ENCODE data around the gene PXDN.
"Not testable (repeated sequence)": the region's sequence is repeated elsewhere in the genome, so short reads cannot be mapped to it uniquely, and the experiment has no call there.

PXDN gene

GRCh38 chr2:1679065-1679464 lies 65.2 kb downstream of the PXDN start:
- not testable (repeated sequence) for DNase-seq

- DNase-seq, result no peak
Observed at GRCh38 chr2:1678609-1679008, 65.7 kb downstream of the PXDN start.

- DNase-seq, result no peak
Observed at GRCh38 chr2:1677821-1678165, 66.5 kb downstream of the PXDN start.

GRCh38 chr2:1676913-1677820 lies 67.1 kb downstream of the PXDN start:
- DNase-seq, result no peak

GRCh38 chr2:1676091-1676912 lies 68.0 kb downstream of the PXDN start:
- DNase-seq, result no peak

DNA sequence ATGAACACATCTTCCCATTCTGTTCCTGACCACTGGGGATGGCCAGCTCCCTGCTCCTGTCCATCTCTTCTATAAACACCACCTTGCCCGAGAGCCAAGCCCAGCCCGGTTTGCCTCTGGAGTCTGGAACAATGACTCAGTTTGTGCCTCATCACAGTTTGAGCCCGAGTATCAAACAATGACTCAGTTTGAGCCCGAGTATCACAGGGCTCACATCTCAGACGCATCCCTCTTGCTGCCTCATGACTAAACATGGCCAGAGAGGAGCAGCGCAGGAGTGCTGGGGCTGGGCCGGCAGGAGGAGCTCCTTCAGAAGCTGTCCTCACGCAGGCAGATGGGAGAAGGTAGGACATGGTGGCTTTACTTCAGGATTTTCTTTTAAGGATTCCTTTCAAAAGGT lies 68.7 kb downstream of the PXDN start:
- DNase-seq, result no peak

DNA sequence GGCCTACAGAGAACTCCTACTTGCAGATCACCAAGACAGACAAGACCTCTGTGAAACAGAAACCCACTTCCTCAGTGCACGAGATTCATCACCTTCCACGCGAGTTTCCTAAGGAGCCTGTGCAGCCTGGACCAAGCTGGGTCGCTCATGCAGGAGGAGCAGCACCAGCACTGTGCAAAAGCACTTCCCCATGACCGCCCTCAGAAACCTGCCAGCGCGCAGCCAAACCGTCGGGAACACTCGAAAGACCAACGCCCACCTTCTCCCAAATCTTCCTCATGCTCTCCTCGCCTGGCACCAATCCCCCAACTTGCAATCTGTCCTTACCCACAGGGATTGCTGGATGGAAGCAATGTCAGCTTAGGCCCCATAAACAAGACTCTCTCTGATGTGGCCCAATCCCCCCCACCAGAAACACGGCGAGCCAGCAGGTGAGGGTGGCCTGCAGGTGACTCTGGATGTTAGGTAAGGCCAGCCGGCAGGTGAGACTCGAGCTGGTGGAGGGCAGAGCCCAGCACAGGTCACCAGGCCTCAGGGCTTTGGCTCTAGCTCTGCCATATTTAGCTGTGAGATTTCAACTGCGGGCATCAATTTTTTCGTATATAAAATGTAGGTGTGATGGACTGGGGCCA lies 69.4 kb downstream of the PXDN start:
- DNase-seq, result no peak

DNA sequence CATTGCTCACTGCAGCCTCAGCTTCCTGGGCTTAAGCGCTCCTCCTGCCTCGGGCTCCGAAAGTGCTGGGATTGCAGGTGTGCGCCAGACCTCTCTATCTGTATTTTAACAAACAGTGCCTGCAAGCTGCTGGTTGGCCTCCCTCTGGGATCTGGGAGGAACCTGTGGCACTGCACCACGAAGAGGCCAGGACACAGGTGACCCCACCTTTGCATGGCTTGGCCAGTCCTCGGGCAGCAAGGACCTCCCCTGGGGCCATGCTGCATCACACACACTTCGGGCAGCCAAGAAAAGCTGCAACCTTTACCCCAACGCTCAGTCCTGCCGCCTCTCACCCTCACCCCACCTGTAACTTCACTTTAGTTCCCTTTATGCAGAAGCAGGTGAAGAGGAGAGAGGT lies 70.0 kb downstream of the PXDN start:
- DNase-seq, result no peak

GRCh38 chr2:1673160-1673944 lies 71.0 kb downstream of the PXDN start:
- no peak for DNase-seq

DNA sequence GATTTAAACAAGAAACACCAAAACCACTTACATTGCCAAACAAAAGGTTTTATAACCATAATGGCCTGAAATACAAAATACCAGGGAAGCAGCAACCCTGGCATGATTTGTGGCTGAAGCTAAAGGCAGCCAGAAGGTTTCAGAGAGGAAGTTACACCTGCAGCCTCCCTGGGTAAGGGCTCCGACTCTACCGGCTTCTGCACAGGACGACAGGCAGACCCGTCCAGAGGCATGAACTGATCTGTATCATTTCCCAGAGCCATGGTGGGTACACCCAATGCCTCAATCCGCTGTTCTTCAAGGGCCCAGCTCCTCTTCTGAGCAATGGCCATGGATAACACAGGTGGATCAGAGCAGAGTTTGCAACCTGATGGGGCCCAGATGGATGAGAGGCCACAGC lies 71.6 kb downstream of the PXDN start:
- DNase-seq, result no peak

DNA sequence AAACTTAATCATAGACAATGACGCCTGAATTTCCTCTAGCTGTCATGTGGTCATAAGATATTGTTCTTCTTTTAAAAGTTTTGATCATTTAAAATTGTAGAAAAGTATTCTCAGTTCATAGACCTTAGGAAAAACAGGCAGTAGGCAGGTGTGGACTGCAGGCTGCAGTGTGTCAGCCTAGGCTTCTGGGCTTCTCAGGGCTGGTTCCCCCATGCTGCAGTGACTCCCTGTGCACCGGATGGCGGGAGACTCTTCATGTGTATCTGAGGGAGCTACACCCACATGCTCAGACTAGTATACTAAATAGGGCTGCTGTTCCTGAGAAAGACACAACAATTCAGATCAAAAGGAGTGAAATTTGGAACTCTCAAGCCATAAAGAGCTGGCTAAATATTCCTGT lies 72.4 kb downstream of the PXDN start:
- no peak for DNase-seq

- DNase-seq, result no peak
Observed at GRCh38 chr2:1670636-1671035, 73.7 kb downstream of the PXDN start.

DNA sequence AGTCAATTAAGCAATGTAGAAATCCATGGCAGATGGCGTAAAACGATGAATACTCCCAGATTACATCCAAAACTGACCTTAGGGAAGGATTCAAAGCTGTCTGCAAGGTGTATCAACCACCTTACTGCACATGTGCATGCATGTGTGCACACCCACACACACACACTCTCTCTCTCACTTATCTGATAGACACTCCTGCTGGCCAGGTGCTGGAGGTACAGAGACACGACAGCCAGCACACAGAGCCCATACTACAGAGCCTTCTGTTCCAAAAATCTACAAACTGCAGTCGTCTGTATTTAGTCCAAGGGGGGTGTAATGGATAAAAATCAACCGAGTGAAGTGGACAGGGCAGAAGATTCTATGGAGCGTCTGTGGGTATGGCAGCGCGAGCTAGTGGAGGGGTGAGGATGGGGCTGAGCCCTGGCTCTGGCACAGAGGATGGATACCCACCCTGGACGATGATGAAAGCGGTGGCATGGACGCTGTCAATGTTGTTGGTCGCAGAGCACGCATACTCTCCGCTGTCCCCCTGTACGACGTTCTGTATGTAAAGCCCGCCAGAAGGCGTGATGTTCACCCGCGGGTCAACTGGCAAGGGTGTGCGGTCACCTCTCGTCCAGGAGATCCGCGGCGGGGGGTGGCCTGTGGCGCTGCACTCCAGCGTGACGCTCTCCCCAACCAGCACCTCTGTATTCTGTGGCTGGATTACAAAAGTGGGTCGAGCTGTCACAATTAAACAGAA lies 78.4 kb downstream of the PXDN start:
- no peak for DNase-seq

GRCh38 chr2:1664698-1665097 lies 79.6 kb downstream of the PXDN start:
- DNase-seq, result no peak

DNA sequence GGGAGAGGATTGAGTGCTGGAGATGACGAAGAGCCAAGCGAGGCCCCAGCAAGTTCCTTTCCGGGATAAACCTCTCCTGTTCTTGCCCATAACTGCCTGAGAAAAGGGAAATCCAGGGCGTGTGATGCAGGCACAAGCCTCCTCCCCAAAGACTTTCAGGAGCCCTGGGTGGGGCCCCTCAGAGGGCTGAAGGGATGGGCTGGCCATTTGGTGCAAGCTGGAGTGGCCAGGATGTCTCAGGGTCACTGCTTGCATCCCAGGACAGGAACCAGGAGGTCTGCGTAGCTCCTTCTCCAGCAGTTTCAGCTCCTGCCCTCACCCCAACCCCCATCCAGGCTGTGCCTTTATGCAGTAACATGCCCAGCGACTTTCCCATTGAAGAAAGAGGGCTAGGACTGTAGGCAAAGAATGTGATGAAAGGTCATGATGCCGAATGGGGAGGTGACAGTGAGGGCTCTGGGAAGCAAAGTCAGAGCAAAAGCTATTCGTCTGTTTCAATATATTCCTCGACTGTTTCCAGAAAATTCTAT lies 80.2 kb downstream of the PXDN start:
- no peak for DNase-seq

DNA sequence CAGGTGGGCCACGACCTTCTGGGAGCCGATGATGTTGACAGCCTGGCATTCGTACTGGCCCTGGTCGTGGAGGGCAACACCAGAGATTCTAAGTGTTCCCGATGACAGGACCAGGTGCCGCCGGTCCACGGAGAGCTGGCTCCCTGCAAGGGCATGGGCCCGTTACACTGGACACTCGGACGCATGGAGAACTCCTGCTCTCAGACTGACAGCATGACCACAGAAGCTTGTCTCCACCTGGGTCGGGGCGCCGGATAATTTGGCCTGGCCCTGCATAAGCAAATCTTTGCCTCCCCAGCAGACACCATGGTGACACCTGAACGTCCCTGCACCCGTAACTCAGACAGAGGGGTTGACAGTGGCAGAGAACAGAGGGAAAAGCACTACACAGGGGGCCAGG lies 80.7 kb downstream of the PXDN start:
- DNase-seq, result no peak

DNA sequence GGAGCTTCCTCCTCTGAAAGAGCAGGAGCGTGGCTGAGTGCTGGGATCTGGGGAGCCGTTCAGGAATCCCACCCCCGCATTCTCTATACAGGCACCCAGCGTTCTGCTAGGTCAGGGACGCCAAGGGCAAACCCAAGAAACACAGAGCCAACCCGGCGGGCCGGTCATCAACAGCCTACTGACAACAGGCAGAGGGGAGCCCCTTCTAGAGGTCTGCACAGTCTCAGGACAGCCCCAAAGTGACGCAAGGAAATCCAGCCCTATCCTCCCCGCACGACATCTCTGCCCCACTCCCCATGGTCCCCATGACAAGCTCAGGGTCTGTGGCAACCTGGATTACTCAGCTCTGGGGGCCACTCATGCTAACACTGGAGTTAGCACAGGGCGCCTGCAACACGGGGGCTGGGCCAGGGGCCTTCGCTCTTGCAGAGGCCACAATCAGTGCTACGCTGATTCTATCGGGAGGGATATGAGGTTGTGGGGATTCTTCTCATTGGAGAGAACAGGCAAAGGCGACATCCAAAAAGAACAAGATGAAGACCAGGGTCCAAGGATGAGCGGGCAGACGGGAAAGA lies 81.6 kb downstream of the PXDN start:
- no peak for DNase-seq

DNA sequence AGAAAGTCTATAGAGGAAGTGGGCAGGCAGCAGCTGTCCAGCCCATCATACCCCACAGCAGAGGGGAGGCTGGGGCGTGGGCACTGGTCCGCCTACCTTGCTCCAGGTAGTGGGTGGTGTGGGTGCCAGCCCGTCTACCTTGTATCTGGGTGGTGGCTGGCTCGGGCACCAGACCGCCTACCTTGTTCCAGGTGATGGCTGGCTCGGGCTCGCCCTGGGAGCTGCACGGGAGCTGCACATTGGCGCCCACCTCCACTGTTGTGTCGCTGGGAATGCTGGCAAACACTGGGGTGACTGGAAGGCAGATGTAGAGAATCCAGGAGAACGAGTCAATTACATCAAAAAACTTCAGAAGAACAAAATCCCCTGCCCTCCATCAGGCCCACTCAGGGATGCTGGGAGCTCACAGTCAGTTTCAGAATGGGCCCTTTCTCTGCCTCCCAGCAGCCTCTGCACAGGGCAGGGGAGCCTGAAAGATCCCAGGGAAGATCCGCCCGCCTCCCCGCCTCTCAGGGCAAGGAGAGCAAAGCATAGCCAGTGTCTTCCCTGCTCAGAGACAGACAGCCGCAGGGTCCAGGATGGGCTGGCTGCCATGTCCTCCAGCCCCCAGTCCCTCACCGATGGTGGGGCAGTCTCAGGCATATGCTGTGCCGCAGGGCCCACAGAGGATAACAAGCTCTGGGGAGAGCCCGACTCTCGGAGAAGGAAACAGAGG lies 82.3 kb downstream of the PXDN start:
- no peak for DNase-seq

- no peak for DNase-seq
Observed at GRCh38 chr2:1660656-1661640, 83.4 kb downstream of the PXDN start.

All from NK-92 treated with Interleukin-12 subunit alpha and Interleukin-12 subunit beta, amount 100 ng/mL, for 24 hours (cell line).